Measurements from ENCODE around the gene IPCEF1.
"Not testable (repeated sequence)": the region's sequence is repeated elsewhere in the genome, so short reads cannot be mapped to it uniquely, and the experiment has no call there.

DNA sequence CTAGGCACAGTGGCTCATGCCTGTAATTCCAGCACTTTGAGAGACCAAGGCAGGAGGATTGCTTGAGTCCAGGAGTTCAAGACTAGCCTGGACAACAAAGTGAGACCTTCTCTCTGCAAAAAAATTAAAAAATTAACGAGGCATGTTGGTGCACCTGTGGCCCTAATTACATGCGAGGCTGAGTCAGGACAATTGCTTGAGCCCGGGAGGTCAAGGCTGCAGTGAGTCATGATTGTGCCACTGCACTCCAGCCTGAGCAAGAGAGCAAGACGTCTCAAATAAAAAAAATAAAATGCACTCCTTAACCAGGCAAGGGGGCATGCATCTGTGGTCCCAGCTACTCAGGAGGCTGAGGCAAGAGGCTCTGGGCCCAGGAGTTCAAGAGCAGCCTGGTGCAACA, 53.0 kb downstream of the IPCEF1 start:
- TF ChIP-seq, protein P1, sequence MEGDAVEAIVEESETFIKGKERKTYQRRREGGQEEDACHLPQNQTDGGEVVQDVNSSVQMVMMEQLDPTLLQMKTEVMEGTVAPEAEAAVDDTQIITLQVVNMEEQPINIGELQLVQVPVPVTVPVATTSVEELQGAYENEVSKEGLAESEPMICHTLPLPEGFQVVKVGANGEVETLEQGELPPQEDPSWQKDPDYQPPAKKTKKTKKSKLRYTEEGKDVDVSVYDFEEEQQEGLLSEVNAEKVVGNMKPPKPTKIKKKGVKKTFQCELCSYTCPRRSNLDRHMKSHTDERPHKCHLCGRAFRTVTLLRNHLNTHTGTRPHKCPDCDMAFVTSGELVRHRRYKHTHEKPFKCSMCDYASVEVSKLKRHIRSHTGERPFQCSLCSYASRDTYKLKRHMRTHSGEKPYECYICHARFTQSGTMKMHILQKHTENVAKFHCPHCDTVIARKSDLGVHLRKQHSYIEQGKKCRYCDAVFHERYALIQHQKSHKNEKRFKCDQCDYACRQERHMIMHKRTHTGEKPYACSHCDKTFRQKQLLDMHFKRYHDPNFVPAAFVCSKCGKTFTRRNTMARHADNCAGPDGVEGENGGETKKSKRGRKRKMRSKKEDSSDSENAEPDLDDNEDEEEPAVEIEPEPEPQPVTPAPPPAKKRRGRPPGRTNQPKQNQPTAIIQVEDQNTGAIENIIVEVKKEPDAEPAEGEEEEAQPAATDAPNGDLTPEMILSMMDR (conservative IDR thresholded peaks at IDR 0.05; ENCODE audit: low read depth, low read length) = not testable (repeated sequence)
- not testable (repeated sequence) for TF ChIP-seq NFE2L2 (IDR thresholded peaks at IDR 0.05; ENCODE audit: low read depth, low read length); POLR2A (IDR thresholded peaks at IDR 0.05; ENCODE audit: low read depth, low read length); MXI1 (IDR thresholded peaks at IDR 0.05; ENCODE audit: borderline replicate concordance, low read depth, low read length); MAZ (IDR thresholded peaks at IDR 0.05; ENCODE audit: borderline replicate concordance, low read depth, low read length); RCOR1 (IDR thresholded peaks at IDR 0.05; ENCODE audit: insufficient replicate concordance, low read length); CHD1 (IDR thresholded peaks at IDR 0.05; ENCODE audit: low read depth, low read length)
- TF ChIP-seq CEBPB (IDR thresholded peaks at IDR 0.05; ENCODE audit: low read depth, low read length) = peak; percentile 59
- 0 out of 2 replicates have a peak, but pooled peaks have one; percentile 5 for TF ChIP-seq BHLHE40 (IDR thresholded peaks at IDR 0.05; ENCODE audit: low read depth, low read length)
- TF ChIP-seq, protein P2, sequence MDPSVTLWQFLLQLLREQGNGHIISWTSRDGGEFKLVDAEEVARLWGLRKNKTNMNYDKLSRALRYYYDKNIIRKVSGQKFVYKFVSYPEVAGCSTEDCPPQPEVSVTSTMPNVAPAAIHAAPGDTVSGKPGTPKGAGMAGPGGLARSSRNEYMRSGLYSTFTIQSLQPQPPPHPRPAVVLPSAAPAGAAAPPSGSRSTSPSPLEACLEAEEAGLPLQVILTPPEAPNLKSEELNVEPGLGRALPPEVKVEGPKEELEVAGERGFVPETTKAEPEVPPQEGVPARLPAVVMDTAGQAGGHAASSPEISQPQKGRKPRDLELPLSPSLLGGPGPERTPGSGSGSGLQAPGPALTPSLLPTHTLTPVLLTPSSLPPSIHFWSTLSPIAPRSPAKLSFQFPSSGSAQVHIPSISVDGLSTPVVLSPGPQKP (IDR thresholded peaks at IDR 0.05; ENCODE audit: borderline replicate concordance, low read depth, low read length) = not testable (repeated sequence)
